ENCODE measurements around the gene C11orf98.
A peak's percentile ranks its signal among the peaks of the same experiment; 100 is the strongest.

Gene C11orf98

DNA sequence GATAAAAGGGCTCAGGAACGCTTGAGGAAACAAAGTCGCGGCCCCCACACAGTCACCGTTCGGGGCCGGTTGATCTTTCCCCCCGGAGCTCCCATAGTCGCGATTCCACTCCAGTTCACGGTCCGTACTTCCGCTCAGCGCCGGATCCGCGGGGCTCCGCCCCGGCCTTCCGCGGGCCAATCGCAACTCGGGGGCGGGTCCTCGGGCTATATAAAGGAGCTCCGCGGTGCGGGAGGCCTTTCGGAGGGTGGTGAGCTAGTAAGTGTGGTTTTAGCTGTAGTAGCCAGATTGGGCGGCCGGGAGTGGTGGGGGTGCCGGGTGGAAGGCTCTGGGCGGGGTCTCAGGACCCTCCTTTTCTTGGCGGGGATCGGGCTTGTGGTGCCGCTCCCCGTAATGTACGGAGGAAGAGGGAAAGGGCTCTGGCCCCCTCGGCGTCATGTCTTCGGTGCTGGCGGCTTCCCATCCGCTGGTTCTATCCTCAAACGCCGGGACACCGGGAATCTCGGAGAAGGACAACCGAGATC lies at the start of gene C11orf98, which contains the start of gene CSKMT:
Gene C11orf98, minus strand, starts transcription at position 136 of the 524 bp plus-strand sequence. Its CDS starts 41 bp downstream, at position 95.
Gene CSKMT, plus strand, starts transcription at position 238 of the 524 bp plus-strand sequence. CDS start 568 bp downstream, outside the sequence.
- H3K79me2 ChIP-seq (ENCODE audit: insufficient read depth, low read length): peaks cover 43% of the 10 kb centered on the region
- TF ChIP-seq CTCF (IDR thresholded peaks at IDR 0.05; ENCODE audit: insufficient read depth, low read length, poor library complexity, severe bottlenecking) (no peak), EZH2phosphoT487 (conservative IDR thresholded peaks at IDR 0.05; ENCODE audit: low read length) (no peak)
- no peaks in the 10 kb centered on the region for H3K9me2 ChIP-seq (replicated peaks; ENCODE audit: insufficient read depth, low read length)
- H3K9me3 ChIP-seq (ENCODE audit: insufficient read depth, low read length): no peaks in the 10 kb centered on the region
- H2AFZ ChIP-seq (ENCODE audit: low read depth, low read length, severe bottlenecking): peak within 1 kb of the TSS; percentile 61
- H4K20me1 ChIP-seq (ENCODE audit: low read depth, low read length): no peaks in the 10 kb centered on the region
- H3K4me3 ChIP-seq (ENCODE audit: insufficient read depth, low read length, poor library complexity, severe bottlenecking): peak within 1 kb of the TSS; percentile 89
- H3K27me3 ChIP-seq (ENCODE audit: low read length): no peaks in the 10 kb centered on the region
- peak within 1 kb of the TSS; percentile 95 for H3K9ac ChIP-seq (ENCODE audit: low read length)
- peak within 1 kb of the TSS; percentile 93 for H3K4me2 ChIP-seq (ENCODE audit: low read depth, low read length, poor library complexity, severe bottlenecking)
- H3K27ac ChIP-seq (ENCODE audit: low read depth, low read length): peak within 1 kb of the TSS; percentile 92
- peaks cover 50% of the 10 kb centered on the region for H3F3A ChIP-seq (ENCODE audit: insufficient read depth)
- H3K36me3 ChIP-seq (ENCODE audit: low read length): peaks cover 15% of the 10 kb centered on the region

DNA sequence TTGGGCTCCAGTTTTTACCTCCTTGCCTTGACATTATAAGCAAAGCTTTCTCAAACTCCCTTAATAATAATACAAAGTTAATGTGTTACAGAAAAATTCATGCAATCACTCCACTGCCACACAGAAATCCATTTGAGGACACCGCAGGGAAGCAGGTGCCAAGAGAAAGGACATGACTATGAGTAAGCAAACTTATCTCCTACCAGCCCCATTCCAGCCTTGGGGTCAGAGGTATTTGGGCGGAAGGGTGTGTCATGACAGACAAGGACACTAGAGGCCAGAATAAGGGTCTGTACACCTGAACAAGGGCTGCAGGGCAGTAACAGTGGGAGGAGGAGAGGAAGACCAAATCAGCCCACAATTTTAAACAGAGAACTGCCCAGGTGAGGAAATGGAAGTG lies 48.3 kb upstream of the C11orf98 start:
- H3K9ac ChIP-seq (ENCODE audit: low read length): no peak overlapping the region
- peaks cover 35% of the 10 kb centered on the region for H3K36me3 ChIP-seq (ENCODE audit: low read length)
- peaks cover 13% of the 10 kb centered on the region for H3F3A ChIP-seq (ENCODE audit: insufficient read depth)
- no peaks in the 10 kb centered on the region for H3K9me2 ChIP-seq (replicated peaks; ENCODE audit: insufficient read depth, low read length)
- H3K4me3 ChIP-seq (ENCODE audit: insufficient read depth, low read length, poor library complexity, severe bottlenecking): no peak overlapping the region
- no peaks in the 10 kb centered on the region for H3K27me3 ChIP-seq (ENCODE audit: low read length)
- no peak overlapping the region for H3K27ac ChIP-seq (ENCODE audit: low read depth, low read length)
- TF ChIP-seq CTCF (IDR thresholded peaks at IDR 0.05; ENCODE audit: insufficient read depth, low read length, poor library complexity, severe bottlenecking) (no peak), EZH2phosphoT487 (conservative IDR thresholded peaks at IDR 0.05; ENCODE audit: low read length) (no peak)
- H4K20me1 ChIP-seq (ENCODE audit: low read depth, low read length): no peaks in the 10 kb centered on the region
- peaks cover 15% of the 10 kb centered on the region for H3K79me2 ChIP-seq (ENCODE audit: insufficient read depth, low read length)
- H3K9me3 ChIP-seq (ENCODE audit: insufficient read depth, low read length): no peaks in the 10 kb centered on the region
- no peak overlapping the region for H2AFZ ChIP-seq (ENCODE audit: low read depth, low read length, severe bottlenecking)
- no peak overlapping the region for H3K4me2 ChIP-seq (ENCODE audit: low read depth, low read length, poor library complexity, severe bottlenecking)

DNA sequence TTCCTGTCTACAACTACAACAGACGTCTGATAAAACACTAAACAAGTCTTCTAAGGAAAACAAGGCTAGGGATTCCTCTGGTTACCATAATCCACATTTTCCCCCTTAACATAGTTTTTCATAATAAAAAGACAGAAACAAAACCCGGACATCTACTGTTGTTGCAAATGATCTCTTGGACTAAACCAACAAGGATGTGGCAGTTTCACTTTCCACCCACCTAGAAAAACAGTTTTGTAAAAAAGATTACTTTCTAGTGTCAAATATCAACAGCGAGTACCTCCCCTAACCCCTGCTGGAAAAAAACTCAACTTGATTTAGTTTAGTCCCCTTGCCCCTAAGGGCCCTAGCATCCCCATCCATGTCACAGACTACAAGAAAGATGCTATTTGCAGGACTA lies 47.9 kb upstream of the C11orf98 start:
- no peak overlapping the region for H3K9ac ChIP-seq (ENCODE audit: low read length)
- H3K9me3 ChIP-seq (ENCODE audit: insufficient read depth, low read length): no peaks in the 10 kb centered on the region
- no peaks in the 10 kb centered on the region for H3K27me3 ChIP-seq (ENCODE audit: low read length)
- no peak overlapping the region for H3K27ac ChIP-seq (ENCODE audit: low read depth, low read length)
- peaks cover 13% of the 10 kb centered on the region; the same call in 1 of the 2 replicates for H3K79me2 ChIP-seq (ENCODE audit: insufficient read depth, low read length)
- peaks cover 15% of the 10 kb centered on the region for H3F3A ChIP-seq (ENCODE audit: insufficient read depth)
- H3K4me3 ChIP-seq (ENCODE audit: insufficient read depth, low read length, poor library complexity, severe bottlenecking): no peak overlapping the region
- no peak overlapping the region for H2AFZ ChIP-seq (ENCODE audit: low read depth, low read length, severe bottlenecking)
- no peaks in the 10 kb centered on the region for H3K9me2 ChIP-seq (replicated peaks; ENCODE audit: insufficient read depth, low read length)
- TF ChIP-seq EZH2phosphoT487 (conservative IDR thresholded peaks at IDR 0.05; ENCODE audit: low read length) (no peak), CTCF (IDR thresholded peaks at IDR 0.05; ENCODE audit: insufficient read depth, low read length, poor library complexity, severe bottlenecking) (no peak)
- peaks cover 32% of the 10 kb centered on the region for H3K36me3 ChIP-seq (ENCODE audit: low read length)
- no peaks in the 10 kb centered on the region for H4K20me1 ChIP-seq (ENCODE audit: low read depth, low read length)
- H3K4me2 ChIP-seq (ENCODE audit: low read depth, low read length, poor library complexity, severe bottlenecking): no peak overlapping the region
